NOMO-1 treated with dmso at 0.1 percent for 144 hours (cell line): ENCODE results near the gene IRF4.

Experiments
- DNase-seq: peaks from one replicate; lab custom pipeline; 2025; ENCODE audit not compliant: unreplicated experiment; lab: John Stamatoyannopoulos, UW

The IRF4 gene

GRCh38 chr6:353642-354614 lies 37.6 kb upstream of the IRF4 start:
- no peak for DNase-seq

DNA sequence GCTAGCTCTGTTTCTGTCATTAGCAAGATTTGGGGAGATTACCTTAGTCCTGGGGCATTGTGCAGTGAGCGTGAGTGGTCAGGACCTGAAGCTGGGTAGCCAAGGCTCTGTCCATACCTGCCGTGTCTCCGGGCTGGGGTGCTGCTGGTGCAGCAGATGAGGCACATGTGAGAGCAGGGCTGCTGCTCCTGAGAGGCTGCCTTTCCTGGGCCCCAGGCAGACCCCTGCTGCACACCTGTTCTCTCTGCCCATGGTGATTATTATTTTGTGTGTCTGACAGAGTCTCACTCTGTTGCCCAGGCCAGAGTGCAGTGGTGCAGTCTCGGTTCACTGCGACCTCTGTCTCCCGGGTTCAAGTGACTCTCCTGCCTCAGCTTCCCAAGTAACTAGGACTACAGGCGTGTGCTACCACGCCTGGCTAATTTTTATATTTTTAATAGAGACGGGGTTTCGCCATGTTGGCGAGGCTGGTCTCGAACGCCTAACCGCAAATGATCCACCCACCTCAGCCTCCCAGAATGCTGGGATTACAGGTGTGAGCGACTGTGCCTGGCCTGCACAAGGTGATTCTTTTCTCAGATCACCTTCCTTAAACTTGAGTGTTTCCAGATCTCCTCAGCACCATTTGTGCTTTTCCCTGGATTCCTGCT lies 36.8 kb upstream of the IRF4 start:
- DNase-seq, result no peak

- DNase-seq, result no peak
Observed at GRCh38 chr6:355373-356208, 36.0 kb upstream of the IRF4 start.

GRCh38 chr6:356828-357251 lies 34.7 kb upstream of the IRF4 start:
- DNase-seq, result no peak

GRCh38 chr6:357261-357790 lies 34.2 kb upstream of the IRF4 start:
- no peak for DNase-seq

DNA sequence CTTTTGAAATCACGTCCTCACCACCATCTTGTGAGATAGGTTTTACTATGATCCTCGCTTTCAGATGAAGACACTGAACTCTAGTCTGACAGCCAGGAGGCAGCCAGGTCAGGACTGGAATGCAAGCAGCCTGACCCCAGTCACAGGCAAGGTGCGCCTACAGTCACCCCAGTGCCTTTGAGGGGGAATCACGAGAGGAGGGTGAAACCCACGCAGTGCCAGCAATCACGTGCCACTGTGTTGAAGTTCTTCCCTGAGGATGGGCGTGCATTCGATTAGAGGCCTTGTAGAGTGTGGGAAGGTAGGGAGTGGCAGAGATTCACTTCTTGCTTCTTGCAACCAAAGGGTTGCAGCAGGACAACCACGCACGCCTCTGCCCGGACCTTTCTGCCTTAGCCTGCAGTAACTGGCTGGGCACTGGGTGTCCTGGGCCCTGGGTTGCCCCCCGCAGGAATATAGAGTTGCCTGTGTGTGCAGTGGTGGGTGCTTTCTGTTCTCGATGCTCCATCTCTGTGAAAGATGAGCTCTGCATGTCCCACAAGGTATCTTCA lies 33.7 kb upstream of the IRF4 start:
- DNase-seq, result no peak

- no peak for DNase-seq
Observed at GRCh38 chr6:358432-358831, 33.1 kb upstream of the IRF4 start.

DNA sequence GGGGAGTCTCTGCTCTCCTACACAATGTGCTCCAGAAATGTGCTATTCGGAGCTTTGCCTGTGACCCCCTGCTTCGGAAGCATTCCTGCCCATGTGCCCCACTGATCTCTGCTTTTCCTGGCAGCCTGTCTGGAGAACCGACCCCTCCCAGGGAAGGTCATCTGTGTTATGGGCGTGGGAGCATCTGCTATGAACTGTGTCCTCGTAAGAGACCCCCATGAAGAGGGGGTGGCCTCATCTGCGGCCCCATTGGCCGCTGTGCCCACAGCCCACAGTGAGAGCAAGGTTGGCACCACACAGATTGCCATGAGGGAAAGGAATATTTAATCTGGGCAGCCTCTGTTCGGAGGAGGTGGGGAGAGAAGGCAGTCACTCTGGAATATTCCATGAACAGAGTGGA lies 32.7 kb upstream of the IRF4 start:
- DNase-seq, result no peak

GRCh38 chr6:359261-360035 lies 32.1 kb upstream of the IRF4 start:
- DNase-seq, result no peak

GRCh38 chr6:360349-360748 lies 31.2 kb upstream of the IRF4 start:
- no peak for DNase-seq

- no peak for DNase-seq
Observed at GRCh38 chr6:360764-361373, 30.7 kb upstream of the IRF4 start.

- no peak for DNase-seq
Observed at GRCh38 chr6:361411-362132, 30.0 kb upstream of the IRF4 start.

DNA sequence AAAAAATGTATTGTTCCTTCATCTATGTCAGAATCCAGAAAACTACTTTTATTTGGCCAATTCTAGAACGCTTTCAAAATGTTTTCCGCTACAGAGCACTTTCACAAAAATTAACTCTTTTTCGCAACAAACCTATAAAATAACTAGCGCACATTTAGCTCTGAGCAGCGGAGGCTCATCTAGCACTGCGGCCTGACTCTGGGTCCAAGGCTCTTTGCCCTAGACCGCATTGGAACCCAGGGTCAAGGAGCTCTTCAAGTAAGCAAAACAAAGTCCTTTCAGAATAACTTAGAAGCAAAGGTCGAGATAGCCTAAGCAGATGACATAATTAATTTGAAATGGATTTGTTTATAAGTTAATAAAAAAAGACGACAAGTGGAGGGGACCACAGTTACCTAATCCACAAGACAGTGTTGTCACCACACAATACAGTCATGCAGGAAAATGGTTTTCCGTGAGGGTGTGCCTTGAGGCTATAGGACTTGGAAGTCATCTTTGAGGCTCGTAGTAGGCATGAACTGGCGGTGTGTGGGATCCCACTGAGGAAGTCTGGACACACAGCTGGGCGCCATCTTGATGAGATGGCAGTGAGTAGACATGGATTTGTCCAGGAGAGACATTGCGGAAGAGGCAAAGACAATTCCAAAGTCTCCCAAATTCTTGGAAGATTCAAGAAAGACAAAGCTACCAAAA lies 29.2 kb upstream of the IRF4 start:
- no peak for DNase-seq

GRCh38 chr6:362924-363249 lies 28.7 kb upstream of the IRF4 start:
- no peak for DNase-seq

GRCh38 chr6:363291-363690 lies 28.3 kb upstream of the IRF4 start:
- DNase-seq, result no peak

GRCh38 chr6:363909-364308 lies 27.6 kb upstream of the IRF4 start:
- DNase-seq, result no peak

DNA sequence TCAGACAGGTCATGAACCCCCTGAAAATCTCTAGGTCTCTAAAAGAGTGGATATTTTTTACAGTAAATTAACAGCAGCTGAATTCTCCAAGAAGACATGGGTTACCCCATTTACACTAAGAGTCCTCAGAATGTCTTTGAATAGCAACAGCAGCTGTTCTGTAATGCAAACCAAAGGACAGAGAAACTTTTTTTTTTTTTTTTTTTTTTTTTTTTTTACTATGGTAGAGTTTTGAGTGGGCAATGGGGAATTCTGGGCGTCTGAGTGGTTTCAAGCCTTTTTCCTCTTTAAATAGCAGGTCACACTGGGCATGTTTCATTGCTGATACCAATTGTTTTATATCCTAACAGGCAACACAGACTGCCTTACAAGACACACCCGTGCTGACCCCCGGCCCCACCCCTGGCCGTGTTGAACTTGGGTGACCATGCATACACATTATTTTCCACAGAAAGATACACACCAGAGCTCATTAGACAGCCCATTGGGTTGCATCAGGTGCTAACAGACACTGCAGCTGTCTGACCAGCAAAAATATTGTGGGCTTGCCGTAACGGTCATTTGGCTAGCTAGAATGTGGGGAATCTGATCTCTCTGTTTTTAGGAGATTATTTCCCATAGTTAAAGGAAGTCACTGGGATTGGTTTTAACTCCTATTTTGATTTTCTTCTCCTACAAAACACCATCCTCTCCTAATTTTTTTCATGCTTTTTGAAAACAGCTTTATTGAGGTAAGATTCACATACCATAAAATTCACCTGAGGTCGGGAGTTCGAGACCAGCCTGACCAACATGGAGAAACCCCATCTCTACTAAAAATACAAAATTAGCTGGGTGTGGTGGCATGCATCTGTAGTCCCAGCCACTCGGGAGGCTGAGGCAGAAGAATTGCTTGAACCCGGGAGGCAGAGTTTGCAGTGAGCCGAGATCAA lies 26.7 kb upstream of the IRF4 start:
- no peak for DNase-seq

DNA sequence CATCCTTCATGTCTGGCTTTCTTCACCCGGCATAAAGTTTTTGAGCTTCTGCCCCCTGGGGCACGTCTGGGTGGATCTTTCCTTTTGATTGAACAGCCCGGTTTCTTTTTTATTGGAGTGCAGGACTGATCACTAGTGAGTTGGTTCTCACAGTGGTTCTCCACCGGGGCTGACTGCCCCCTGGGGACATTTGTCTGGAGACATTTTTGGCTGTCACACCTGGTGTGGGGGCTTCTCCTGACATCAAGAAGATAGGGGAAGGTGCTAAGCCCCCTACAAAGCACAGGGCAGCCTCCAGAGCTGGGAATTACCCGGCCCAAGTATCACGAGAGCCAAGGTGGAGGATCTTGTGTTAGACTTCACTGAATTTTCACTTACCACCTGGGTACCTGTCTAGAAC lies 25.7 kb upstream of the IRF4 start:
- no peak for DNase-seq
